ENCODE data around the gene INTS11. TPM values are rescaled to one million over a fixed set of nuclear protein-coding genes. Genes with fewer than 3 reads are reported as not detected.

INTS11 gene
- total and polyA plus RNA-seq, 2 experiments from 2014 or later: 102 to 161 TPM

DNA sequence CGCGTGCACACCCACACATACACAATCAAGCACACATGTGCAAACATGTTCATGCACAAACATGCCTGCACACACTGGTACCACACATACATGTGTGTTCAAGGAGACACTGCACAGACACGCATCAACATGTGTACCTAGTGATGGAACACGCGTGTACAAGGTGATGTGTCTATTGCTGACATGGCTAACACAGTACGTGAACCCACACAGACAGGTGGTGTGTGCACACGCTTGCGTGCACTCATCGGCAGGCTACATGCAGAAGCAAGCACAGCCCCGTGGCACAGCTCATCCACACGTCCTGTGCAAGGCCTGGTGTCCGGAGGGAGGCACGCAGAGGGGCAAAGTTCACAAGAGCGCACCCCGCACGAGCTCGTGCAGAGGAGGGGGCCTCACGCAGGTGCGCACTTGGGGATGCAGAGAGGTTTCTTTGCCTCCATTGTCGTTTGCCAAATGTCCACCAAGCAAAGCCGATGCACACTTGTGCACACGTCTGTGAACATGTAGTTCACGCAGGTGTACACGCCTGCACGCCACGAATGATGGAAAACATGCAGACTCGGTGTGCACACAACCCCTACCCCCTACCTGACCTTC is 17.7 kb downstream of the INTS11 start:
- H3K4me3 Mint-ChIP-seq: peak overlapping the region; percentile 80
- H3K79me2 ChIP-seq (replicated peaks; ENCODE audit: insufficient read depth): peaks cover 5% of the 10 kb centered on the region; the same call in 1 of the 2 replicates
- DNase-seq (ENCODE audit: low spot score) (no peak), ATAC-seq (no peak)
- no peak overlapping the region for H3K27ac ChIP-seq (ENCODE audit: low read depth)
- H3K27ac Mint-ChIP-seq: no peak overlapping the region
- no peak overlapping the region for H2AFZ ChIP-seq
- H3K4me2 ChIP-seq: peak overlapping the region; percentile 87
- TF ChIP-seq ZNF114 (CRISPR knock-in tag; IDR thresholded peaks at IDR 0.05): no peak
- TF ChIP-seq, protein P1, sequence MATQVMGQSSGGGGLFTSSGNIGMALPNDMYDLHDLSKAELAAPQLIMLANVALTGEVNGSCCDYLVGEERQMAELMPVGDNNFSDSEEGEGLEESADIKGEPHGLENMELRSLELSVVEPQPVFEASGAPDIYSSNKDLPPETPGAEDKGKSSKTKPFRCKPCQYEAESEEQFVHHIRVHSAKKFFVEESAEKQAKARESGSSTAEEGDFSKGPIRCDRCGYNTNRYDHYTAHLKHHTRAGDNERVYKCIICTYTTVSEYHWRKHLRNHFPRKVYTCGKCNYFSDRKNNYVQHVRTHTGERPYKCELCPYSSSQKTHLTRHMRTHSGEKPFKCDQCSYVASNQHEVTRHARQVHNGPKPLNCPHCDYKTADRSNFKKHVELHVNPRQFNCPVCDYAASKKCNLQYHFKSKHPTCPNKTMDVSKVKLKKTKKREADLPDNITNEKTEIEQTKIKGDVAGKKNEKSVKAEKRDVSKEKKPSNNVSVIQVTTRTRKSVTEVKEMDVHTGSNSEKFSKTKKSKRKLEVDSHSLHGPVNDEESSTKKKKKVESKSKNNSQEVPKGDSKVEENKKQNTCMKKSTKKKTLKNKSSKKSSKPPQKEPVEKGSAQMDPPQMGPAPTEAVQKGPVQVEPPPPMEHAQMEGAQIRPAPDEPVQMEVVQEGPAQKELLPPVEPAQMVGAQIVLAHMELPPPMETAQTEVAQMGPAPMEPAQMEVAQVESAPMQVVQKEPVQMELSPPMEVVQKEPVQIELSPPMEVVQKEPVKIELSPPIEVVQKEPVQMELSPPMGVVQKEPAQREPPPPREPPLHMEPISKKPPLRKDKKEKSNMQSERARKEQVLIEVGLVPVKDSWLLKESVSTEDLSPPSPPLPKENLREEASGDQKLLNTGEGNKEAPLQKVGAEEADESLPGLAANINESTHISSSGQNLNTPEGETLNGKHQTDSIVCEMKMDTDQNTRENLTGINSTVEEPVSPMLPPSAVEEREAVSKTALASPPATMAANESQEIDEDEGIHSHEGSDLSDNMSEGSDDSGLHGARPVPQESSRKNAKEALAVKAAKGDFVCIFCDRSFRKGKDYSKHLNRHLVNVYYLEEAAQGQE (IDR thresholded peaks at IDR 0.05; ENCODE audit: unreplicated experiment): no peak
- TF ChIP-seq CREB1 (CRISPR knock-in tag; IDR thresholded peaks at IDR 0.05; ENCODE audit: low read depth): no peak
- TF ChIP-seq EZH2 (IDR thresholded peaks at IDR 0.05; ENCODE audit: low read depth, unreplicated experiment): no peak
- TF ChIP-seq STAT1 (IDR thresholded peaks at IDR 0.05; ENCODE audit: unreplicated experiment): no peak
- TF ChIP-seq ZNF331 (CRISPR knock-in tag; IDR thresholded peaks at IDR 0.05; ENCODE audit: low read depth): no peak
- TF ChIP-seq, protein P2, sequence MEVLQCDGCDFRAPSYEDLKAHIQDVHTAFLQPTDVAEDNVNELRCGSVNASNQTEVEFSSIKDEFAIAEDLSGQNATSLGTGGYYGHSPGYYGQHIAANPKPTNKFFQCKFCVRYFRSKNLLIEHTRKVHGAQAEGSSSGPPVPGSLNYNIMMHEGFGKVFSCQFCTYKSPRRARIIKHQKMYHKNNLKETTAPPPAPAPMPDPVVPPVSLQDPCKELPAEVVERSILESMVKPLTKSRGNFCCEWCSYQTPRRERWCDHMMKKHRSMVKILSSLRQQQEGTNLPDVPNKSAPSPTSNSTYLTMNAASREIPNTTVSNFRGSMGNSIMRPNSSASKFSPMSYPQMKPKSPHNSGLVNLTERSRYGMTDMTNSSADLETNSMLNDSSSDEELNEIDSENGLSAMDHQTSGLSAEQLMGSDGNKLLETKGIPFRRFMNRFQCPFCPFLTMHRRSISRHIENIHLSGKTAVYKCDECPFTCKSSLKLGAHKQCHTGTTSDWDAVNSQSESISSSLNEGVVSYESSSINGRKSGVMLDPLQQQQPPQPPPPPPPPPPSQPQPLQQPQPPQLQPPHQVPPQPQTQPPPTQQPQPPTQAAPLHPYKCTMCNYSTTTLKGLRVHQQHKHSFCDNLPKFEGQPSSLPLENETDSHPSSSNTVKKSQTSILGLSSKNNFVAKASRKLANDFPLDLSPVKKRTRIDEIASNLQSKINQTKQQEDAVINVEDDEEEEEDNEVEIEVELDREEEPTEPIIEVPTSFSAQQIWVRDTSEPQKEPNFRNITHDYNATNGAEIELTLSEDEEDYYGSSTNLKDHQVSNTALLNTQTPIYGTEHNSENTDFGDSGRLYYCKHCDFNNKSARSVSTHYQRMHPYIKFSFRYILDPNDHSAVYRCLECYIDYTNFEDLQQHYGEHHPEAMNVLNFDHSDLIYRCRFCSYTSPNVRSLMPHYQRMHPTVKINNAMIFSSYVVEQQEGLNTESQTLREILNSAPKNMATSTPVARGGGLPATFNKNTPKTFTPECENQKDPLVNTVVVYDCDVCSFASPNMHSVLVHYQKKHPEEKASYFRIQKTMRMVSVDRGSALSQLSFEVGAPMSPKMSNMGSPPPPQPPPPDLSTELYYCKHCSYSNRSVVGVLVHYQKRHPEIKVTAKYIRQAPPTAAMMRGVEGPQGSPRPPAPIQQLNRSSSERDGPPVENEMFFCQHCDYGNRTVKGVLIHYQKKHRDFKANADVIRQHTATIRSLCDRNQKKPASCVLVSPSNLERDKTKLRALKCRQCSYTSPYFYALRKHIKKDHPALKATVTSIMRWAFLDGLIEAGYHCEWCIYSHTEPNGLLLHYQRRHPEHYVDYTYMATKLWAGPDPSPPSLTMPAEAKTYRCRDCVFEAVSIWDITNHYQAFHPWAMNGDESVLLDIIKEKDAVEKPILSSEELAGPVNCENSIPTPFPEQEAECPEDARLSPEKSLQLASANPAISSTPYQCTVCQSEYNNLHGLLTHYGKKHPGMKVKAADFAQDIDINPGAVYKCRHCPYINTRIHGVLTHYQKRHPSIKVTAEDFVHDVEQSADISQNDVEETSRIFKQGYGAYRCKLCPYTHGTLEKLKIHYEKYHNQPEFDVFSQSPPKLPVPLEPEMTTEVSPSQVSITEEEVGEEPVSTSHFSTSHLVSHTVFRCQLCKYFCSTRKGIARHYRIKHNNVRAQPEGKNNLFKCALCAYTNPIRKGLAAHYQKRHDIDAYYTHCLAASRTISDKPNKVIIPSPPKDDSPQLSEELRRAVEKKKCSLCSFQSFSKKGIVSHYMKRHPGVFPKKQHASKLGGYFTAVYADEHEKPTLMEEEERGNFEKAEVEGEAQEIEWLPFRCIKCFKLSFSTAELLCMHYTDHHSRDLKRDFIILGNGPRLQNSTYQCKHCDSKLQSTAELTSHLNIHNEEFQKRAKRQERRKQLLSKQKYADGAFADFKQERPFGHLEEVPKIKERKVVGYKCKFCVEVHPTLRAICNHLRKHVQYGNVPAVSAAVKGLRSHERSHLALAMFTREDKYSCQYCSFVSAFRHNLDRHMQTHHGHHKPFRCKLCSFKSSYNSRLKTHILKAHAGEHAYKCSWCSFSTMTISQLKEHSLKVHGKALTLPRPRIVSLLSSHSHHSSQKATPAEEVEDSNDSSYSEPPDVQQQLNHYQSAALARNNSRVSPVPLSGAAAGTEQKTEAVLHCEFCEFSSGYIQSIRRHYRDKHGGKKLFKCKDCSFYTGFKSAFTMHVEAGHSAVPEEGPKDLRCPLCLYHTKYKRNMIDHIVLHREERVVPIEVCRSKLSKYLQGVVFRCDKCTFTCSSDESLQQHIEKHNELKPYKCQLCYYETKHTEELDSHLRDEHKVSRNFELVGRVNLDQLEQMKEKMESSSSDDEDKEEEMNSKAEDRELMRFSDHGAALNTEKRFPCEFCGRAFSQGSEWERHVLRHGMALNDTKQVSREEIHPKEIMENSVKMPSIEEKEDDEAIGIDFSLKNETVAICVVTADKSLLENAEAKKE (CRISPR knock-in tag; IDR thresholded peaks at IDR 0.05): no peak
- TF ChIP-seq, protein P3, sequence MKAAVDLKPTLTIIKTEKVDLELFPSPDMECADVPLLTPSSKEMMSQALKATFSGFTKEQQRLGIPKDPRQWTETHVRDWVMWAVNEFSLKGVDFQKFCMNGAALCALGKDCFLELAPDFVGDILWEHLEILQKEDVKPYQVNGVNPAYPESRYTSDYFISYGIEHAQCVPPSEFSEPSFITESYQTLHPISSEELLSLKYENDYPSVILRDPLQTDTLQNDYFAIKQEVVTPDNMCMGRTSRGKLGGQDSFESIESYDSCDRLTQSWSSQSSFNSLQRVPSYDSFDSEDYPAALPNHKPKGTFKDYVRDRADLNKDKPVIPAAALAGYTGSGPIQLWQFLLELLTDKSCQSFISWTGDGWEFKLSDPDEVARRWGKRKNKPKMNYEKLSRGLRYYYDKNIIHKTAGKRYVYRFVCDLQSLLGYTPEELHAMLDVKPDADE (IDR thresholded peaks at IDR 0.05): no peak
- TF ChIP-seq, protein P4, sequence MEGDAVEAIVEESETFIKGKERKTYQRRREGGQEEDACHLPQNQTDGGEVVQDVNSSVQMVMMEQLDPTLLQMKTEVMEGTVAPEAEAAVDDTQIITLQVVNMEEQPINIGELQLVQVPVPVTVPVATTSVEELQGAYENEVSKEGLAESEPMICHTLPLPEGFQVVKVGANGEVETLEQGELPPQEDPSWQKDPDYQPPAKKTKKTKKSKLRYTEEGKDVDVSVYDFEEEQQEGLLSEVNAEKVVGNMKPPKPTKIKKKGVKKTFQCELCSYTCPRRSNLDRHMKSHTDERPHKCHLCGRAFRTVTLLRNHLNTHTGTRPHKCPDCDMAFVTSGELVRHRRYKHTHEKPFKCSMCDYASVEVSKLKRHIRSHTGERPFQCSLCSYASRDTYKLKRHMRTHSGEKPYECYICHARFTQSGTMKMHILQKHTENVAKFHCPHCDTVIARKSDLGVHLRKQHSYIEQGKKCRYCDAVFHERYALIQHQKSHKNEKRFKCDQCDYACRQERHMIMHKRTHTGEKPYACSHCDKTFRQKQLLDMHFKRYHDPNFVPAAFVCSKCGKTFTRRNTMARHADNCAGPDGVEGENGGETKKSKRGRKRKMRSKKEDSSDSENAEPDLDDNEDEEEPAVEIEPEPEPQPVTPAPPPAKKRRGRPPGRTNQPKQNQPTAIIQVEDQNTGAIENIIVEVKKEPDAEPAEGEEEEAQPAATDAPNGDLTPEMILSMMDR (conservative IDR thresholded peaks at IDR 0.05; ENCODE audit: low read depth in 2 of 2): no peak
- no peak for TF ChIP-seq EZH2phosphoT487 (IDR thresholded peaks at IDR 0.05; ENCODE audit: unreplicated experiment)
- no peak for TF ChIP-seq POLR2AphosphoS5 (IDR thresholded peaks at IDR 0.05; ENCODE audit: low read depth)
- TF ChIP-seq JUNB (IDR thresholded peaks at IDR 0.05; ENCODE audit: unreplicated experiment): no peak
- no peak for TF ChIP-seq NANOG (IDR thresholded peaks at IDR 0.05; ENCODE audit: borderline replicate concordance)
- no peaks in the 10 kb centered on the region for H3K27me3 ChIP-seq (ENCODE audit: insufficient read depth)
- H3K9me3 Mint-ChIP-seq: no peaks in the 10 kb centered on the region
- peaks cover 6% of the 10 kb centered on the region for H3K36me3 Mint-ChIP-seq (ENCODE audit: low read depth)
- H3K4me3 ChIP-seq: peak overlapping the region; percentile 90
- peaks cover 8% of the 10 kb centered on the region; the same call in 1 of the 2 replicates for H3F3A ChIP-seq (replicated peaks; ENCODE audit: low read depth)
- H3K27me3 Mint-ChIP-seq (ENCODE audit: insufficient read depth, low read depth, poor library complexity): peaks cover 20% of the 10 kb centered on the region
- H3K4me1 ChIP-seq (ENCODE audit: insufficient read depth): peaks cover 7% of the 10 kb centered on the region; the same call in 1 of the 2 replicates
- H3K36me3 ChIP-seq (ENCODE audit: insufficient read depth): no peaks in the 10 kb centered on the region
- H4K20me1 ChIP-seq (replicated peaks; ENCODE audit: insufficient read depth): no peaks in the 10 kb centered on the region; the same call in 1 of the 2 replicates
- H3K9me2 ChIP-seq (ENCODE audit: insufficient read depth): no peaks in the 10 kb centered on the region
- peaks cover 20% of the 10 kb centered on the region; the same call in 2 of the 3 replicates for H3K4me1 Mint-ChIP-seq

All from GM23338 (cell line).